Neural progenitor cell (in vitro differentiated cells): ENCODE data around the gene ZC3H12D.

ENCODE experiments used
- CTCF ChIP-seq: fragments of 200-600 bp; sonication (generic); IDR thresholded peaks from 2 replicates; pipeline ENCODE4 v1.5.1; 2017; ENCODE audit warnings: antibody characterized with exemption, mild to moderate bottlenecking
- EZH2 ChIP-seq: fragments of 200-600 bp; sonication (generic); IDR thresholded peaks from 2 replicates; pipeline ENCODE4 v1.6.1; 2017; ENCODE audit warnings: antibody characterized with exemption, mild to moderate bottlenecking, moderate library complexity

GRCh38 chr6:149484733-149485700 is at the start of gene ZC3H12D:
- TF ChIP-seq CTCF (no peak), EZH2 (no peak)
